Measurements from ENCODE around the gene CBX4. TPM values are rescaled to one million over a fixed set of nuclear protein-coding genes. Genes with fewer than 3 reads are reported as not detected.
A peak's percentile ranks its signal among the peaks of the same experiment; 100 is the strongest.

Gene CBX4
- total RNA-seq, 2 donors from 2014 or later: 4.2 to 4.9 TPM

GRCh38 chr17:79841369-79842135, 2.3 kb upstream of the CBX4 start:
- Histone ChIP-seq H3K9me3 (ENCODE audit: control insufficient read depth, low read length) (no peaks in the 10 kb centered on the region), H3K27me3 (ENCODE audit: control insufficient read depth, insufficient read depth, low read length, poor library complexity, severe bottlenecking) (peaks cover 85% of the 10 kb centered on the region), H3K27ac (ENCODE audit: low read depth, low read length) (no peak overlapping the region), H3K4me1 (ENCODE audit: control insufficient read depth, insufficient read depth, low read length) (peaks cover 6% of the 10 kb centered on the region), H3K4me3 (ENCODE audit: low read length) (no peak overlapping the region), H3K9ac (ENCODE audit: extremely low read depth, low read length, poor library complexity, severe bottlenecking) (no peak overlapping the region), H3K36me3 (ENCODE audit: control insufficient read depth, insufficient read depth, low read length) (no peaks in the 10 kb centered on the region)
- peaks cover 81% of the 10 kb centered on the region for H3K27me3 Mint-ChIP-seq (ENCODE audit: insufficient read depth)
- H3K4me3 Mint-ChIP-seq: peak overlapping the region; percentile 26
- no peak for TF ChIP-seq CTCF (conservative IDR thresholded peaks at IDR 0.05)
- DNase-seq: peak; percentile 86
- no peaks in the 10 kb centered on the region for H3K36me3 Mint-ChIP-seq (ENCODE audit: low read depth)
- H3K9me3 Mint-ChIP-seq: peaks cover 8% of the 10 kb centered on the region
- WGBS, 2 experiments (ENCODE audit: insufficient coverage in 1 of 2, insufficient read length in 1 of 2): 4 to 5% methylated on average over 42 to 55 of the region's 55 CpGs
- no peak overlapping the region for H3K27ac Mint-ChIP-seq
- H3K4me1 Mint-ChIP-seq: peaks cover 8% of the 10 kb centered on the region

GRCh38 chr17:79840989-79841286, 1.7 kb upstream of the CBX4 start:
- TF ChIP-seq CTCF (conservative IDR thresholded peaks at IDR 0.05): no peak
- Histone ChIP-seq H3K4me1 (ENCODE audit: control insufficient read depth, insufficient read depth, low read length) (peaks cover 6% of the 10 kb centered on the region), H3K36me3 (ENCODE audit: control insufficient read depth, insufficient read depth, low read length) (no peaks in the 10 kb centered on the region), H3K9me3 (ENCODE audit: control insufficient read depth, low read length) (no peaks in the 10 kb centered on the region), H3K9ac (ENCODE audit: extremely low read depth, low read length, poor library complexity, severe bottlenecking) (no peak overlapping the region), H3K27me3 (ENCODE audit: control insufficient read depth, insufficient read depth, low read length, poor library complexity, severe bottlenecking) (peaks cover 85% of the 10 kb centered on the region), H3K4me3 (ENCODE audit: low read length) (no peak overlapping the region), H3K27ac (ENCODE audit: low read depth, low read length) (no peak overlapping the region)
- H3K27me3 Mint-ChIP-seq (ENCODE audit: insufficient read depth): peaks cover 79% of the 10 kb centered on the region
- H3K4me1 Mint-ChIP-seq: peaks cover 8% of the 10 kb centered on the region
- DNase-seq: peak; percentile 80
- H3K9me3 Mint-ChIP-seq: peaks cover 8% of the 10 kb centered on the region
- H3K36me3 Mint-ChIP-seq (ENCODE audit: low read depth): no peaks in the 10 kb centered on the region
- H3K4me3 Mint-ChIP-seq: peak overlapping the region; percentile 26
- H3K27ac Mint-ChIP-seq: no peak overlapping the region
- 0 to 10% methylated on average over 1 to 19 of the region's 19 CpGs for WGBS, 2 experiments (ENCODE audit: insufficient coverage in 1 of 2, insufficient read length in 1 of 2)

- DNase-seq: peak; percentile 91
- WGBS, 2 experiments (ENCODE audit: insufficient coverage in 1 of 2, insufficient read length in 1 of 2): 9% methylated on average over 9 to 74 of the region's 74 CpGs
- no peak overlapping the region for H3K4me3 ChIP-seq (ENCODE audit: low read length)
- no peak overlapping the region for H3K9ac ChIP-seq (ENCODE audit: extremely low read depth, low read length, poor library complexity, severe bottlenecking)
- TF ChIP-seq CTCF (conservative IDR thresholded peaks at IDR 0.05): peak; percentile 47
- Mint-ChIP-seq H3K4me1 (peaks cover 8% of the 10 kb centered on the region), H3K27me3 (ENCODE audit: insufficient read depth) (peaks cover 79% of the 10 kb centered on the region), H3K4me3 (no peak overlapping the region), H3K27ac (no peak overlapping the region), H3K9me3 (peaks cover 8% of the 10 kb centered on the region), H3K36me3 (ENCODE audit: low read depth) (no peaks in the 10 kb centered on the region)
- peaks cover 85% of the 10 kb centered on the region for H3K27me3 ChIP-seq (ENCODE audit: control insufficient read depth, insufficient read depth, low read length, poor library complexity, severe bottlenecking)
- H3K36me3 ChIP-seq (ENCODE audit: control insufficient read depth, insufficient read depth, low read length): no peaks in the 10 kb centered on the region
- no peak overlapping the region for H3K27ac ChIP-seq (ENCODE audit: low read depth, low read length)
- H3K4me1 ChIP-seq (ENCODE audit: control insufficient read depth, insufficient read depth, low read length): peaks cover 6% of the 10 kb centered on the region
- H3K9me3 ChIP-seq (ENCODE audit: control insufficient read depth, low read length): no peaks in the 10 kb centered on the region
These were observed 1.2 kb upstream of the CBX4 start for GRCh38 chr17:79840269-79840988.

Data from endodermal cell (in vitro differentiated cells).